ENCODE results near the gene SOX4. TPM values are rescaled to one million over a fixed set of nuclear protein-coding genes. Genes with fewer than 3 reads are reported as not detected.

Gene SOX4
- total RNA-seq, 4 donors from 2014 or later = 0.80 to 1.6 (median 1.0) TPM

GRCh38 chr6:21596145-21596948 lies 2.8 kb downstream of the SOX4 start:
- H3K27ac ChIP-seq = peak overlapping the region; percentile 65 to 85 (median 79)
- no peak for DNase-seq
- H3K9me3 ChIP-seq = no peaks in the 10 kb centered on the region
- ATAC-seq = peak in 1 of 2 donors; percentile 8
- intact Hi-C loops (cut with DNase I; ENCODE audit: low total_unique reads) = no loop called here
- H3K36me3 ChIP-seq = no peaks in the 10 kb centered on the region
- peaks cover 0 to 4% (median 2%) of the 10 kb centered on the region in 3 donors for H3K27me3 ChIP-seq
- in situ Hi-C loops (cut with MboI; ENCODE audit: low sequenced_read_pairs in 4 of 4) = no loop called here
- peak overlapping the region; percentile 66 to 91 (median 72) for H3K4me3 ChIP-seq
- peak in 1 of 2 donors; percentile 9 for TF ChIP-seq POLR2A (IDR thresholded peaks at IDR 0.05)
- TF ChIP-seq CTCF (IDR thresholded peaks at IDR 0.05 in 4 of 5, conservative IDR thresholded peaks at IDR 0.05 in 1 of 5) = no peak
- peaks cover 11 to 20% of the 10 kb centered on the region in 2 donors for H3K4me1 ChIP-seq

GRCh38 chr6:21596949-21597682 lies 3.6 kb downstream of the SOX4 start:
- TF ChIP-seq POLR2A (IDR thresholded peaks at IDR 0.05) = no peak
- TF ChIP-seq CTCF (IDR thresholded peaks at IDR 0.05 in 4 of 5, conservative IDR thresholded peaks at IDR 0.05 in 1 of 5) = peak in 4 of 5 experiments; percentile 10 to 64 (median 52)
- Histone ChIP-seq H3K9me3 (no peaks in the 10 kb centered on the region), H3K4me1 (peaks cover 11 to 20% of the 10 kb centered on the region in 2 donors), H3K27ac (peak overlapping the region; percentile 65 to 85 (median 79)), H3K36me3 (no peaks in the 10 kb centered on the region), H3K27me3 (peaks cover 0 to 4% (median 2%) of the 10 kb centered on the region in 3 donors), H3K4me3 (peak overlapping the region; percentile 66 to 91 (median 72))
- DNase-seq (no peak), ATAC-seq (peak in 1 of 2 donors; percentile 13)
- in situ Hi-C loops (cut with MboI; ENCODE audit: low sequenced_read_pairs in 4 of 4) (no loop called here), intact Hi-C loops (cut with DNase I; ENCODE audit: low total_unique reads) (no loop called here)

- no peak for ATAC-seq
These were observed 4.5 kb downstream of the SOX4 start for GRCh38 chr6:21597801-21598673.

More at GRCh38 chr6:21597801-21598673, 4.5 kb downstream of the SOX4 start:
- H3K9me3 ChIP-seq = no peaks in the 10 kb centered on the region
- H3K4me1 ChIP-seq = peaks cover 11 to 19% of the 10 kb centered on the region in 2 donors
- intact Hi-C loops (cut with DNase I; ENCODE audit: low total_unique reads) (no loop called here), in situ Hi-C loops (cut with MboI; ENCODE audit: low sequenced_read_pairs in 4 of 4) (no loop called here)
- TF ChIP-seq POLR2A (IDR thresholded peaks at IDR 0.05) = no peak
- no peak for TF ChIP-seq CTCF (IDR thresholded peaks at IDR 0.05 in 4 of 5, conservative IDR thresholded peaks at IDR 0.05 in 1 of 5)
- peaks cover 0 to 4% (median 2%) of the 10 kb centered on the region in 3 donors for H3K27me3 ChIP-seq
- H3K4me3 ChIP-seq = peak overlapping the region; percentile 66 to 91 (median 72)
- DNase-seq = no peak
- H3K36me3 ChIP-seq = no peaks in the 10 kb centered on the region
- H3K27ac ChIP-seq = peak overlapping the region in 2 of 4 donors; percentile 80 to 85

Data from gastrocnemius medialis (tissue), 4 donors.